C4-2B (cell line): ENCODE measurements around the gene LPCAT4.

Experiments
- H3K27ac ChIP-seq: fragments of 450-650 bp; 2 replicates; pipeline ENCODE4 v1.5.1; 2017
- CTCF ChIP-seq: fragments of 450-650 bp; conservative IDR thresholded peaks from 2 replicates; pipeline ENCODE4 v1.5.1; 2017; ENCODE audit warnings: mild to moderate bottlenecking
- ZFX ChIP-seq: fragments of 450-650 bp; IDR thresholded peaks from 2 replicates; pipeline ENCODE4 v1.6.1; 2017

LPCAT4 gene

GRCh38 chr15:34342737-34343575 lies 24.0 kb downstream of the LPCAT4 start, which contains the start of the genes NOP10 and NUTM1:
Gene NOP10, minus strand, starts transcription at chr15:34343136. Its CDS starts 63 bp downstream, at chr15:34343073.
Gene NUTM1, plus strand, starts transcription at chr15:34343315. Its CDS starts 382 bp downstream, at chr15:34343697.
- TF ChIP-seq ZFX (no peak), CTCF (peak; percentile 97)
- peak within 1 kb of the TSS; percentile 85 for H3K27ac ChIP-seq

DNA sequence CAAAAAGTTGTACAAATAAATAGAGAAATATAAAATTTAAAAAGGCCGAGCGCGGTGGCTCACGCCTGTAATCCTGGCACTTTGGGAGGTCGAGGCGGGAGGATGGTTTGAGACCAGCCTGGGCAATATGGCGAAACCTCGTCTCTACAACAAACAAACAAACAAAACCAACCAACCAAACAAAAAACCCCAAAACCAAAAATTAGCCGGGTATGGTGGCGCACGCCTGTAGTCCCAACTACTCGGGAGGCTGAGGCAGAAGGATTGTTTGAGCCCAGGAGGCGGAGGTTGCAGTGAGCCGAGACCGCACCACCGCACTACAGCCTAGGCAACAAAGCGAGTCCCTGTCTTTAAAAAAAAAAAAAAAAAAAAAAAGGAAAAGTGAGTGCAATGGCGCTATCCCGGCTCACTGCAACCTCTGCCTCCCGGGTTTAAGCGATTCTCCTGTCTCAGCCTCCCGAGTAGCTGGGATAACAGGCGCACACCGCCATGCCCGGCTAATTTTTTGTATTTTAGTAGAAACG lies 24.7 kb downstream of the LPCAT4 start:
- peak overlapping the region; percentile 85 for H3K27ac ChIP-seq

DNA sequence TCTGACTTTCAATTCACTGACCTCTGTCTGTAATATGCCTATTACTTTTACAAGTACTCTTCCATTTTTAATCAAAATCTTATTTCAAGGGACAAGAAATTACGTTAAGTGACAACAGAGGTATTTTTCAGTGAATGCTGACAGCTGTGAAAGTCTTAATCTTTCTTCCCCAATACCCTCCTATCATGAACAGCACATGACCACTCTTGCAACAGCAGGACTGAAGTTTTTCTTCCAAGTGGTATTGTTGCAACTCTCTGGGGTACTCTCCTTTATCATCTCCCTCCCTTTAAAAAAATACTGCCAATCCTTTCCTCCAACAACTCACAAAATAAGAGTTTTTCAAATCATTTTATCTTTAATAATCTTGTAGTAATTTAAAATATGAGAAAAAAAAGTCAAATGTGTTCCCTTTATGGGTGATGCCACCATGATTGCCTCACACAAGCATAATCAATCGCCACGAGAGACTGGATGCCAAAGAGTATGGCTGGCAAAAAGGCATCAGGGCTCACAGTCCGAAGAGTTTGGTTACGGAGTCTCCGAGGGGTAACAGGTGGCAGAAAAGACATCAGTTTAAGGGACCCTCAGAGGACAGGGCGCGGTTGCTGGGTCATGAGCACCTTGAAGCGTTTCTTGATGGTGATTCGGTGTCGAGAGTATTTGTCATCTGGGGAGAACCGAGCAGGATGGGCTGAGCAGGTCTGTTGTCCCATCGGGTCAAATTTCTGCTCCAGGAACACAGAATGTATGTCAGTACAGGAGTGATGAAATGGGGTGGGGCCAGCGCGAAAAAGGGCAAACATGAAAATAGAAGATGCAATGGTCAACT lies 25.4 kb downstream of the LPCAT4 start:
- peak overlapping the region; percentile 85 for H3K27ac ChIP-seq
- TF ChIP-seq ZFX, result no peak
- TF ChIP-seq CTCF, result no peak

DNA sequence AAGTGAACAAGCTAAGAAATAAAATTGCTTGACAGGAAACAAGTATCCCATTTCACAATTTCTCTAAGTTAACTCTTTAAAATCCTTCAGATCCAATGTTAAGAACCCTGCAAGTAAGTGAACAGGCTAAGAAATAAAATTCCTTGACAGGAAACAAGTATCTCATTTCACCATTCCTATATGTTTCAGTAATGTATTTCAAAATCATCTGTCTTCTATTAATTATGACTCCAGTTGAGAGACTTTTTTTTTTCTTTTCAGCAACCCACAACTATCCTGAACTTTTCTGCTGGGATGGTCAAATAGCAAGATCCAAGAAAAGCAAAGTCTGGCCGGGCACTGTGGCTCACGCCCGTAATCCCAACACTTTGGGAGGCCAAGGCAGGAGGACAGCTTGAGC lies 27.1 kb downstream of the LPCAT4 start:
- no peak overlapping the region for H3K27ac ChIP-seq
- no peak for TF ChIP-seq ZFX
- no peak for TF ChIP-seq CTCF

DNA sequence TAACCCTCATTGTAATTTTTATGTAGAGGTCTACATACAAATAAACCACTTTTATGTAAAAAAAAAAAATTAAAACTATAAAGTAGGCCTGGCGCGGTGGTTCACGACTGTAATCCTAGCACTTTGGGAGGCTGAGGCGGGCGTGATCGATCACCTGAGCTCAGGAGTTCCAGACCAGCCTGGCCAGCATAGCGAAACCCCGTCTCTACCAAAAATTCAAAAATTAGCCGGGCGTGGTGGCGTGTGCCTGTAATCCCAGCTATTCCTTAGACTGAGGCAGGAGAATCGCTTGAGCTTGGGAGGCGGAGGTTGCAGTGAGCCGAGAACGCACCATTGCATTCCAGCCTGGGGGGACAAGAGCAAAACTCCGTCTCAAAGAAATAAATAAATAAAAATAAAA lies 28.6 kb downstream of the LPCAT4 start:
- TF ChIP-seq CTCF, result no peak
- TF ChIP-seq ZFX, result no peak
- H3K27ac ChIP-seq, result no peak overlapping the region

DNA sequence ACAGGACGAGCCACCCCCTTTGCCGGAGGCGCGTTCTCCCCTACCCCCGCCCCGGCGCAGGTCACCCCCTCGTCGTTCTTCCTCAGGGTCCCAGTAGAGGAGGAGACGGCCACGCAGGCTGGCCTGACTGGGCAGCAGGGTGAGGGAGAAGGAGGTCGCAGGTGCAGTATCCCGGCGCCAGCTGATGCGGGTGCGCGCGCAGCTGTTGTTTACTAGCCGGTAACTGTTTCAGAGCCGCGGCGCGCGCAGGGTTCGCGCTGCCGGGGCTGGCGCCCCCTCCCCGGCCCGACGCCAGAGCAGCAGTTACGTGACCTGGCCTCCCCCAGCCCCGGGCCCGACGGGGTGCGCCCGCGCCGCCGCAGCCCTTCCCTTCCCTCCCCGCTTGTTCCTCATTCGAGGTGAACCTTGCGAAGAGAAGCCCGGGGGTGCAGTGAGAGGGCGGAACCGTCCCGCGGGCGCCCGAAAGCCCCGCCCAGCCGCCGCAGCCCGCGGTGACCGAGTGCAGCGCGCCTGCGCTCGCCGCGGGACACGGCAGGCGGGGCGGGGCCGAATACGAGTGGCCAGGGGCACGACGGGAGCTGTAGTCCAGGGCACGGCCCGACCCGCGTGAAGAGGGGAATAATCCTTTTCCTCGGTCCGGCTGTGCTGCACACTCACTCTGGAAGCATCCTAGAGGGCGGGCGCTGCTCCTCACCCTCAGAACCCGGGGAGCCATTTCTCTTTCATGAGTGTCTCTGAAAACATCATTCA lies 29.3 kb downstream of the LPCAT4 start, which contains the start of gene SLC12A6:
Gene SLC12A6, minus strand, starts transcription at position 225 of the 750 bp plus-strand sequence. CDS start 1,101 bp downstream, outside the sequence.
- TF ChIP-seq ZFX (no peak), CTCF (no peak)
- H3K27ac ChIP-seq, result peak within 1 kb of the TSS; percentile 64

GRCh38 chr15:34336991-34337556 lies 29.9 kb downstream of the LPCAT4 start:
- peak overlapping the region; percentile 64 for H3K27ac ChIP-seq
- TF ChIP-seq CTCF, result no peak
- no peak for TF ChIP-seq ZFX
